ENCODE measurements around the gene DNAH14. TPM values are rescaled to one million over a fixed set of nuclear protein-coding genes. Genes with fewer than 3 reads are reported as not detected.
"Not testable (repeated sequence)": the region's sequence is repeated elsewhere in the genome, so short reads cannot be mapped to it uniquely, and the experiment has no call there.

Gene DNAH14
- total RNA-seq, 4 donors from 2014 or later = under 0.01 to 142 (median 4.1) TPM

- no peaks in the 10 kb centered on the region for H3K4me1 ChIP-seq
- intact Hi-C loops (cut with DNase I; ENCODE audit: low total_unique reads) = no loop called here
- H3K27me3 ChIP-seq = no peaks in the 10 kb centered on the region
- H3K9me3 ChIP-seq = no peaks in the 10 kb centered on the region
- no peaks in the 10 kb centered on the region for H3K36me3 ChIP-seq
- TF ChIP-seq POLR2A (IDR thresholded peaks at IDR 0.05) = no peak
- TF ChIP-seq CTCF (IDR thresholded peaks at IDR 0.05) = no peak
- H3K4me3 ChIP-seq = no peak overlapping the region
- no peak overlapping the region for H3K27ac ChIP-seq
- no peak for DNase-seq
Observed at GRCh38 chr1:225332686-225333085, 403.2 kb downstream of the DNAH14 start.

- H3K27me3 ChIP-seq; H3K4me3 ChIP-seq; H3K27ac ChIP-seq; H3K36me3 ChIP-seq; DNase-seq; intact Hi-C loops (cut with DNase I; ENCODE audit: low total_unique reads); H3K4me1 ChIP-seq; H3K9me3 ChIP-seq: not testable (repeated sequence)
Observed at GRCh38 chr1:225335098-225335778, 405.8 kb downstream of the DNAH14 start.

- Histone ChIP-seq H3K9me3 (no peaks in the 10 kb centered on the region), H3K4me1 (no peaks in the 10 kb centered on the region), H3K27ac (no peak overlapping the region), H3K4me3 (no peak overlapping the region), H3K36me3 (no peaks in the 10 kb centered on the region), H3K27me3 (no peaks in the 10 kb centered on the region)
- no peak for DNase-seq
- intact Hi-C loops (cut with DNase I; ENCODE audit: low total_unique reads) = no loop called here
- TF ChIP-seq POLR2A (IDR thresholded peaks at IDR 0.05) (no peak), CTCF (IDR thresholded peaks at IDR 0.05) (no peak)
Observed at GRCh38 chr1:225338545-225338944, 409.1 kb downstream of the DNAH14 start.

- intact Hi-C loops (cut with DNase I; ENCODE audit: low total_unique reads) = no loop called here
- TF ChIP-seq CTCF (IDR thresholded peaks at IDR 0.05) = no peak
- no peak for TF ChIP-seq POLR2A (IDR thresholded peaks at IDR 0.05)
- no peaks in the 10 kb centered on the region for H3K27me3 ChIP-seq
- H3K27ac ChIP-seq = no peak overlapping the region
- H3K36me3 ChIP-seq = no peaks in the 10 kb centered on the region
- H3K4me1 ChIP-seq = no peaks in the 10 kb centered on the region
- DNase-seq = no peak
- no peaks in the 10 kb centered on the region for H3K9me3 ChIP-seq
- no peak overlapping the region for H3K4me3 ChIP-seq
Observed at GRCh38 chr1:225341642-225342041, 412.2 kb downstream of the DNAH14 start.

- no peak overlapping the region for H3K4me3 ChIP-seq
- no peak for DNase-seq
- TF ChIP-seq CTCF (IDR thresholded peaks at IDR 0.05) (no peak), POLR2A (IDR thresholded peaks at IDR 0.05) (no peak)
- no peaks in the 10 kb centered on the region for H3K36me3 ChIP-seq
- H3K4me1 ChIP-seq = no peaks in the 10 kb centered on the region
- intact Hi-C loops (cut with DNase I; ENCODE audit: low total_unique reads) = no loop called here
- H3K27me3 ChIP-seq = no peaks in the 10 kb centered on the region
- no peaks in the 10 kb centered on the region for H3K9me3 ChIP-seq
- H3K27ac ChIP-seq = no peak overlapping the region
Observed at GRCh38 chr1:225342695-225343094, 413.2 kb downstream of the DNAH14 start.

GRCh38 chr1:225343618-225344017 lies 414.1 kb downstream of the DNAH14 start:
- no peaks in the 10 kb centered on the region for H3K9me3 ChIP-seq
- intact Hi-C loops (cut with DNase I; ENCODE audit: low total_unique reads) = no loop called here
- no peaks in the 10 kb centered on the region for H3K36me3 ChIP-seq
- H3K27ac ChIP-seq = no peak overlapping the region
- no peaks in the 10 kb centered on the region for H3K4me1 ChIP-seq
- H3K4me3 ChIP-seq = no peak overlapping the region
- H3K27me3 ChIP-seq = no peaks in the 10 kb centered on the region
- TF ChIP-seq CTCF (IDR thresholded peaks at IDR 0.05) = no peak
- TF ChIP-seq POLR2A (IDR thresholded peaks at IDR 0.05) = no peak
- DNase-seq = no peak

Measured in uterus (tissue), 4 donors.